ENCODE measurements around the gene DLGAP4. TPM values are rescaled to one million over a fixed set of nuclear protein-coding genes. Genes with fewer than 3 reads are reported as not detected.

Gene DLGAP4
- total RNA-seq, 2 experiments from 2014 or later: 40.2 to 44.2 TPM

DNA sequence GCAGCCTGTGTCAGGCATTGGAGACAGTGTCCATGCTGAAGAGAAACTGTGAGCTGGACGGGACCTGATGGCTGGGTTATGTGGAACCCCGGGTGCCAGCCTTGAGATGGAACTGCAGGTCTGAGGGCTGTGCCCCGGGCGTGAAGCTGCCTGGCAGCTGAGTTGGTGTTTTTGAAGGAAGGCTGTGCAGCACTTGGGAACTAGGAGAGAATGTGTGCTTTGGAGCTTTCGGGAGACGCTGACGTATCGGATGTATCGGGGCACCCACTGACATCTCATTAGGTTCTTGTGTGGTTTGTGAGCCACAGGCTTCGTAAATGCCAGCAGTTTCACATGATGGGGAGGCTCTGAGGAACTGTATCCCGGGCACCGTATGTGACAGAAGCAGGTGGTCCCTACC is 2.2 kb downstream of the DLGAP4 start:
- ChIA-PET CTCF (no interaction called here), POLR2A (no interaction called here)
- H3K4me1 Mint-ChIP-seq: peaks cover 2% of the 10 kb centered on the region

DNA sequence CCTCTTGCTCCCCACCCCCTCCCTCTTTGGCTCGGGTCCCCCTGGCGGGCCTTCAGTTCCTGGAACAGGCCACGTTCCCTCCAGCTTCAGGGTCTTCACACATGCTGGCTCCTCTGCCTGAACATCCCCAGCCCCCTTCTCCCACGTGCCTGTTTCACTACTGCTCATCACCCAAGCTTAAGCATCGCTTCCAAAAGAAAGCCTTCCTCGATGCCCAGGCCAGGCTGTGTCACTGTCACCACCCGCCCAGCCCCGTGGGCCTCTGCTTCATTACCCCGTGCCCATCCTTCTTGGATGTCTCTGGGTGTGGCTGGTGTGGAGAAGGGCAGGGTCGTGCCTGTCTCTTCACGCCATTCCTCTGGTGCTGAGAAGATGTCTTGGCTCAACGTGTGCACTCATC is 2.8 kb downstream of the DLGAP4 start:
- CTCF ChIA-PET: no interaction called here
- POLR2A ChIA-PET: no interaction called here
- H3K4me1 Mint-ChIP-seq: peaks cover 2% of the 10 kb centered on the region
- H3K27ac Mint-ChIP-seq: no peak overlapping the region
- H3K4me3 Mint-ChIP-seq: no peak overlapping the region
- no peaks in the 10 kb centered on the region for H3K9me3 Mint-ChIP-seq
- peaks cover 43% of the 10 kb centered on the region for H3K27me3 Mint-ChIP-seq
- DNase-seq: no peak
- H3K36me3 Mint-ChIP-seq (ENCODE audit: low read depth): no peaks in the 10 kb centered on the region

More for the DNA sequence above, 2.2 kb downstream of the DLGAP4 start:
- Mint-ChIP-seq H3K27me3 (peaks cover 49% of the 10 kb centered on the region), H3K27ac (no peak overlapping the region), H3K9me3 (no peaks in the 10 kb centered on the region), H3K4me3 (no peak overlapping the region), H3K36me3 (ENCODE audit: low read depth) (no peaks in the 10 kb centered on the region)
- DNase-seq: no peak

GRCh38 chr20:36309643-36310042 is 3.5 kb downstream of the DLGAP4 start:
- no peaks in the 10 kb centered on the region for H3K9me3 Mint-ChIP-seq
- H3K27ac Mint-ChIP-seq: no peak overlapping the region
- H3K36me3 Mint-ChIP-seq (ENCODE audit: low read depth): no peaks in the 10 kb centered on the region
- peaks cover 38% of the 10 kb centered on the region for H3K27me3 Mint-ChIP-seq
- ChIA-PET POLR2A (no interaction called here), CTCF (no interaction called here)
- no peak overlapping the region for H3K4me3 Mint-ChIP-seq
- H3K4me1 Mint-ChIP-seq: peaks cover 2% of the 10 kb centered on the region
- no peak for DNase-seq

DNA sequence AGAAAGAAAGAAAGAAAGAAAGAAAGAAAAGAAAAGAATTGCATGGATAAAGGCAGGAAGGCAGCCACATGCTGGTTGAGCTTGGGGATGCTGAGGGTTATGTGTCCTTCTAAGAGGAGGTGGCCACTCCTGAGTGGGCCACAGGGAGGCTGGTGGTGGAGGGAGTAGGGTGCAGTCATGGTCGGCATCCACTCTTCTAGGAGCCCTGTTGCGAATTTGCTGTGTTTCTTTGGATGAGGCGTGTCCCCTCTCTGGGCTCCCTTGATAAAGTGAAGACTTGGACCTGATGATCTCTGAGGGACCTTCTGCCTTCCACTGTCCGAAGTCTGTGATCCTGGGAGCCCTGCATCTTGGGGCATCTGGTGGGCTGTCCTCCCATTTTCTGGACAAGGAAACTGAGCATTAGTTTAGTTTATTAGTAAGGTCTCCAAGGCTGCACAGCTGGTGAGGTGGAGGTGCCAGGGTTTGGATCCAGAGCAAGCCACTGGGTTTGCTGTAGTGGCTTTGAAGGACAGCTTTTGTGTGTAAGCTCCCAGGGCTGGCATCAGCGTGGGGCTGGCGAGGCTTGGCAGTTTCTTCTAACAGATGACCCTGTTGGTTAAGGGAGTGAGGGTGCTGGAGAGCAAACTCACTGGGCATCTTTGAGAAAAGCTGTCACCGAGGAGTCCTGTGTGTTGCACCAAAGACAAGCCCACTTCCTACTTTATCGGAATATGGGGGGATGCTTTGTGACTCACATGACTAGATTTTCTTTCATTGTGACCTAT is 4.3 kb downstream of the DLGAP4 start:
- ChIA-PET POLR2A (no interaction called here), CTCF (no interaction called here)
- Mint-ChIP-seq H3K4me1 (peaks cover 2% of the 10 kb centered on the region), H3K36me3 (ENCODE audit: low read depth) (no peaks in the 10 kb centered on the region), H3K27me3 (peaks cover 30% of the 10 kb centered on the region), H3K27ac (no peak overlapping the region), H3K9me3 (no peaks in the 10 kb centered on the region), H3K4me3 (no peak overlapping the region)
- DNase-seq: peak; percentile 14

- Mint-ChIP-seq H3K9me3 (no peaks in the 10 kb centered on the region), H3K27ac (no peak overlapping the region), H3K4me1 (no peaks in the 10 kb centered on the region), H3K36me3 (ENCODE audit: low read depth) (no peaks in the 10 kb centered on the region), H3K4me3 (no peak overlapping the region), H3K27me3 (peaks cover 28% of the 10 kb centered on the region)
- ChIA-PET POLR2A (no interaction called here), CTCF (no interaction called here)
- DNase-seq: peak; percentile 6
Observed at GRCh38 chr20:36311141-36311853, 5.2 kb downstream of the DLGAP4 start.

DNA sequence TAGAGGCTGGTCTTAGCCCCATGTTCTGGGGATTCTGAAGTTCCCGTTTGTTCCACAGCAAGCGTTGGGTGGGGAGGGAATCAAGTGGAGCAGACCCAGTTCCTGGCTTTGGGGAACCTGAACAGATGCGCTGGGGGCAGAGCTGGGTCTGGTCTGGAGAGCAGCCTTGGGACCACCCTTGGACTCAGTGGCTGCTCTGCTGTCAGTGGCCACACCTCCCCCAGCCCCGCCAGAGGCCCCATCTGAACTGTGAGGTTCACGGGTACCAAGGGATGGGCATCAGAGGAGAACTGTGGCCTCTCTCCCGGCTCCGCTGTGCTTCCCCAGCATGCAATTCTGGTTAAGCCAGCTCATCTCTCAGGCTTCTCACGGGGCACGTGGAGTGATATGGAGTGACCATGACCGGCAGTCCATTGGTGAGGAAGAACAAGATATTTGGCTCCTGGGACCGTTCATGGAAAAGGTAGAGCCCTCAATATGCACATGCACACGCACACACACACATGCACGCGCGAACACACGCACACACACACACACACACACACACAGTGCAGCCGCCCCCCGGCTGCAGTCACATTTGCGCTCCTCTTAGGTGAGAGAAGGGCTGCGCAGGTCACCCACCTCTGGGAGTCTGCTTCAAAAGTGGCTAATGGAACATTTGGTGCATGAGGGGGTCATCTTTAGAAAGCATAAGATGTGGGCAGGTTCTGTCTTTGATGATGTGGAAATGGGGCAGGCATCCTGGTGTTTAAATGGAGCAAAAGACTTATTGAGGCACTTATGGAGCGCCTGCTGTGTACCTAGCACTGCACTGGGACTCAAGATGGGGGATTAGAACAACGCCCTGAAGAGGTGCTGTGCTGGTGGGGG is 6.0 kb downstream of the DLGAP4 start:
- ChIA-PET POLR2A (no interaction called here), CTCF (no interaction called here)
- peaks cover 28% of the 10 kb centered on the region for H3K27me3 Mint-ChIP-seq
- H3K4me3 Mint-ChIP-seq: no peak overlapping the region
- no peaks in the 10 kb centered on the region for H3K36me3 Mint-ChIP-seq (ENCODE audit: low read depth)
- H3K27ac Mint-ChIP-seq: no peak overlapping the region
- H3K4me1 Mint-ChIP-seq: no peaks in the 10 kb centered on the region
- peak; percentile 8 for DNase-seq
- no peaks in the 10 kb centered on the region for H3K9me3 Mint-ChIP-seq

GRCh38 chr20:36312724-36313441 is 6.7 kb downstream of the DLGAP4 start:
- ChIA-PET CTCF (no interaction called here), POLR2A (no interaction called here)
- H3K9me3 Mint-ChIP-seq: no peaks in the 10 kb centered on the region
- peak; percentile 11 for DNase-seq
- no peak overlapping the region for H3K4me3 Mint-ChIP-seq
- H3K27ac Mint-ChIP-seq: no peak overlapping the region
- no peaks in the 10 kb centered on the region for H3K4me1 Mint-ChIP-seq
- no peaks in the 10 kb centered on the region for H3K36me3 Mint-ChIP-seq (ENCODE audit: low read depth)
- peaks cover 21% of the 10 kb centered on the region for H3K27me3 Mint-ChIP-seq

- peaks cover 15% of the 10 kb centered on the region for H3K27me3 Mint-ChIP-seq
- no peak overlapping the region for H3K4me3 Mint-ChIP-seq
- no peaks in the 10 kb centered on the region for H3K36me3 Mint-ChIP-seq (ENCODE audit: low read depth)
- no peaks in the 10 kb centered on the region for H3K9me3 Mint-ChIP-seq
- no peak for DNase-seq
- POLR2A ChIA-PET: no interaction called here
- H3K4me1 Mint-ChIP-seq: no peaks in the 10 kb centered on the region
- CTCF ChIA-PET: no interaction called here
- no peak overlapping the region for H3K27ac Mint-ChIP-seq
Observed at GRCh38 chr20:36313476-36313875, 7.3 kb downstream of the DLGAP4 start.

DNA sequence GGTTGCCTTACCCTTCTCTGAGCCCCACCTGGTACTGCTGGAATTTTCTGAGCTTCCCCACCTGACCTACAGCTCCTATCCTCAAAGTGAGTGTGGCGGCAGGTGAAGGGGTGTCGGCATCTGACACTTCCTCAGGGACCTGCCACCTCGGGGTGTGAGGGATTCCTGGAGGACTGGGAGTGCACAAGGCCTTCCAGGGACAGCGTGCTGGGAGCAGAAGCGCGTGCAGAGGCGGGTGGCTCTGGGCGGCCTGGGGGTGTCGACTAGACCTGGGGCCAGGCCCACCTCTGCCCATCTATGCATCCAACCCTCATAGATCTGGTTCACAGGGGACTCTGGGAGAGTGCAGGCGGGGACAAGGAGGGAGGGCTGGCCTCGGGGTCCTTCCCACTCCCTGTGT is 7.8 kb downstream of the DLGAP4 start:
- DNase-seq: peak; percentile 13
- ChIA-PET POLR2A (no interaction called here), CTCF (no interaction called here)
- H3K27ac Mint-ChIP-seq: no peak overlapping the region
- H3K9me3 Mint-ChIP-seq: no peaks in the 10 kb centered on the region
- H3K4me1 Mint-ChIP-seq: no peaks in the 10 kb centered on the region
- no peaks in the 10 kb centered on the region for H3K36me3 Mint-ChIP-seq (ENCODE audit: low read depth)
- no peak overlapping the region for H3K4me3 Mint-ChIP-seq
- peaks cover 12% of the 10 kb centered on the region for H3K27me3 Mint-ChIP-seq

GRCh38 chr20:36314734-36315544 is 8.8 kb downstream of the DLGAP4 start:
- H3K27ac Mint-ChIP-seq: no peak overlapping the region
- DNase-seq: no peak
- no peak overlapping the region for H3K4me3 Mint-ChIP-seq
- peaks cover 3% of the 10 kb centered on the region for H3K27me3 Mint-ChIP-seq
- H3K9me3 Mint-ChIP-seq: no peaks in the 10 kb centered on the region
- ChIA-PET POLR2A (no interaction called here), CTCF (no interaction called here)
- H3K36me3 Mint-ChIP-seq (ENCODE audit: low read depth): no peaks in the 10 kb centered on the region
- H3K4me1 Mint-ChIP-seq: no peaks in the 10 kb centered on the region

GRCh38 chr20:36315545-36316351 is 9.6 kb downstream of the DLGAP4 start:
- no peak overlapping the region for H3K27ac Mint-ChIP-seq
- no peaks in the 10 kb centered on the region for H3K4me1 Mint-ChIP-seq
- H3K9me3 Mint-ChIP-seq: no peaks in the 10 kb centered on the region
- ChIA-PET POLR2A (interaction anchor here (1.5 kb wide), 1 partner anchor 61 kb away, joined by 4 read pairs; no protein-coding TSS in a partner anchor), CTCF (no interaction called here)
- no peak for DNase-seq
- no peaks in the 10 kb centered on the region for H3K27me3 Mint-ChIP-seq
- H3K36me3 Mint-ChIP-seq (ENCODE audit: low read depth): no peaks in the 10 kb centered on the region
- no peak overlapping the region for H3K4me3 Mint-ChIP-seq

GRCh38 chr20:36317675-36318074 is 11.5 kb downstream of the DLGAP4 start:
- H3K27me3 Mint-ChIP-seq: no peaks in the 10 kb centered on the region
- no peaks in the 10 kb centered on the region for H3K36me3 Mint-ChIP-seq (ENCODE audit: low read depth)
- CTCF ChIA-PET: interaction anchor here (0.6 kb wide), 1 partner anchor 1007 kb away, joined by 6 read pairs; no protein-coding TSS in a partner anchor
- no peak for DNase-seq
- no peak overlapping the region for H3K4me3 Mint-ChIP-seq
- POLR2A ChIA-PET: no interaction called here
- H3K27ac Mint-ChIP-seq: no peak overlapping the region
- no peaks in the 10 kb centered on the region for H3K4me1 Mint-ChIP-seq
- H3K9me3 Mint-ChIP-seq: no peaks in the 10 kb centered on the region

Measured in activated CD4-positive, alpha-beta memory T cell treated with anti-CD3 and anti-CD28 coated beads, Interleukin-2, amount 10 ng/mL, durations not matched to agents 7 days and 5 days (primary cell).